ENCODE results near the gene CDH13. TPM values are rescaled to one million over a fixed set of nuclear protein-coding genes. Genes with fewer than 3 reads are reported as not detected.

CDH13 gene
- total and polyA plus RNA-seq, 2 donors (not counting 3 experiments of a cell fraction or from before 2014, with no cell fraction given), result 96.6 to 124 TPM

DNA sequence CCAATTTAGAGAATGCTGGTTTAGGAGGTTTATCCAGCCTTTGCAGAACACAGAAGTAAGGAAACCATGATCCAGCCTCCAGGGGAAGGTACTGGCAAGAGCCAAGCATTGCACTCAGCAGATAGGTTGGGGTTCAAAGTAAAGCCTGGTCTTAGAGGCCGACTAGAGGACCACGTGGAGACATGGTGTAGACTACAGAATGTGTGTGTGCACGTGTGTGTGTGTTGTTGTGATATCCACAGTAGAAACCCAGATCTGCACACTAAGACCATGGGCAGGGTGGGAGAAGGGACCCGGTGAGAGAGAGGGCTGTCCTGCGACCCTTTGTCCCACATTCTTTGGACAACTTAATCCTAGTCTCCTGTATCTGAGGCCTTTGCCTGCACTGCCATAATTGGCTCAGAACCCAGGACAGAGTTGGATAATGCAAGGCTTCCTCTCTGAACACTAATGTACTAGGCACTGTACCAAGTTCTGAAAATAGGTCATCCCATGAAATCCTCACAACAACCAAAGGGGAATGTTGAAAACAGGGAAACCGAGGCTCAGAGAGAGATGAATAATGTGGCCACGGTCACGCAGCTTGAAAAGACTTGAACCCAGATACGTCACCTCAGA is 855.9 kb downstream of the CDH13 start:
- TF ChIP-seq MYC (IDR thresholded peaks at IDR 0.05; ENCODE audit: low read depth, low read length), result no peak
- dilution Hi-C loops (cut with MboI; ENCODE audit: extremely low pct_ligation_motif_present, low sequenced_read_pairs) (no loop called here), intact Hi-C loops (cut with micrococcal nuclease) (no loop called here)
- CTCF ChIA-PET, result no interaction called here
- no peak overlapping the region for H3K4me2 ChIP-seq (ENCODE audit: insufficient read depth, low read length)
- DNase-seq (ENCODE audit: low read depth, low spot score) (no peak), FAIRE-seq (no peak)
- no peaks in the 10 kb centered on the region for H3K79me2 ChIP-seq (ENCODE audit: control insufficient read depth, insufficient read depth, low read length)
- H3K9me1 ChIP-seq (replicated peaks; ENCODE audit: control insufficient read depth, extremely low read depth, insufficient read depth, low read length), result no peaks in the 10 kb centered on the region
- H3K9ac ChIP-seq (replicated peaks; ENCODE audit: extremely low read depth, insufficient read depth, low read length), result no peak overlapping the region
- H3K4me1 ChIP-seq (ENCODE audit: control insufficient read depth, extremely low read depth, insufficient read depth, low read length), result no peaks in the 10 kb centered on the region
- POLR2A ChIA-PET, result no interaction called here
- no peak overlapping the region for H3K27ac ChIP-seq (ENCODE audit: insufficient read depth, low read depth, low read length)
- no peak overlapping the region for H2AFZ ChIP-seq (ENCODE audit: low read depth, low read length)
- H4K20me1 ChIP-seq (replicated peaks; ENCODE audit: control insufficient read depth, extremely low read depth, insufficient read depth, low read length), result no peaks in the 10 kb centered on the region
- no TSS peak for BruUV-seq (replicated peaks)
- H3K4me3 ChIP-seq (replicated peaks in 1 of 3; ENCODE audit: insufficient read depth in 1 of 3, low read depth in 1 of 3, low read length in 3 of 3), result no peak overlapping the region
- H3K27me3 ChIP-seq (ENCODE audit: control insufficient read depth in 2 of 2, insufficient read depth in 2 of 2, low read length in 2 of 2), result no peaks in the 10 kb centered on the region
- H3K9me3 ChIP-seq (replicated peaks; ENCODE audit: control insufficient read depth, insufficient read depth, low read length), result no peaks in the 10 kb centered on the region
- no peaks in the 10 kb centered on the region for H3K36me3 ChIP-seq (ENCODE audit: control insufficient read depth in 2 of 2, extremely low read depth in 1 of 2, insufficient read depth in 2 of 2, low read length in 2 of 2)

DNA sequence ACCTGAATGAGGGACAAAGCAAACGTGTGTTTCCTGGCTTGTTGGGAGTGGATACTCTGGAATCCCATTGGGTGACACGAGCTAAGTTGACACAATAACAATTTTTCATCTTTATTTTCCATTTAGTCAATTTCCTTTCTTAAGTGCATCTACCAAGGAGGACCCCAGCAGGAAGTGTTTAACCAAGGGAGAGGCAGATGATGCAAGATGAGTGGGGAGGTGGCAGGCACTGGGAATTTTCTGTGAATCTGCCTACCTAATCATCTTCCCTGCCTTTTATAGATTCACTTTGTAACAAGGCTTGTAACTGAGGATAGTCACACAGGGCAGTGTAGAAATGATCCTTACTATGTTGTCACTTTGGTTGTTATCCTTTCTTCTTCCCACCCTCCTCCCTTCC is 863.3 kb downstream of the CDH13 start:
- Histone ChIP-seq H3K27me3 (ENCODE audit: control insufficient read depth in 2 of 2, insufficient read depth in 2 of 2, low read length in 2 of 2) (no peaks in the 10 kb centered on the region), H3K9me1 (replicated peaks; ENCODE audit: control insufficient read depth, extremely low read depth, insufficient read depth, low read length) (no peaks in the 10 kb centered on the region), H3K9me3 (replicated peaks; ENCODE audit: control insufficient read depth, insufficient read depth, low read length) (no peaks in the 10 kb centered on the region), H2AFZ (ENCODE audit: low read depth, low read length) (no peak overlapping the region), H3K4me3 (replicated peaks in 1 of 3; ENCODE audit: insufficient read depth in 1 of 3, low read depth in 1 of 3, low read length in 3 of 3) (no peak overlapping the region), H3K9ac (replicated peaks; ENCODE audit: extremely low read depth, insufficient read depth, low read length) (no peak overlapping the region), H3K27ac (ENCODE audit: insufficient read depth, low read depth, low read length) (no peak overlapping the region), H3K4me1 (ENCODE audit: control insufficient read depth, extremely low read depth, insufficient read depth, low read length) (no peaks in the 10 kb centered on the region), H3K4me2 (ENCODE audit: insufficient read depth, low read length) (no peak overlapping the region), H3K79me2 (ENCODE audit: control insufficient read depth, insufficient read depth, low read length) (no peaks in the 10 kb centered on the region), H3K36me3 (ENCODE audit: control insufficient read depth in 2 of 2, extremely low read depth in 1 of 2, insufficient read depth in 2 of 2, low read length in 2 of 2) (no peaks in the 10 kb centered on the region), H4K20me1 (replicated peaks; ENCODE audit: control insufficient read depth, extremely low read depth, insufficient read depth, low read length) (no peaks in the 10 kb centered on the region)
- ChIA-PET POLR2A (no interaction called here), CTCF (no interaction called here)
- BruUV-seq (replicated peaks), result no TSS peak
- no peak for FAIRE-seq
- no peak for TF ChIP-seq MYC (IDR thresholded peaks at IDR 0.05; ENCODE audit: low read depth, low read length)
- no peak for TF ChIP-seq POLR2A (IDR thresholded peaks at IDR 0.05; ENCODE audit: low read depth, low read length)
- TF ChIP-seq JUN (IDR thresholded peaks at IDR 0.05; ENCODE audit: borderline replicate concordance, insufficient read depth, insufficient read length, low read depth), result no peak
- TF ChIP-seq GATA2 (IDR thresholded peaks at IDR 0.05; ENCODE audit: insufficient read depth, insufficient read length, low read depth, low read length), result no peak
- TF ChIP-seq, protein P1, sequence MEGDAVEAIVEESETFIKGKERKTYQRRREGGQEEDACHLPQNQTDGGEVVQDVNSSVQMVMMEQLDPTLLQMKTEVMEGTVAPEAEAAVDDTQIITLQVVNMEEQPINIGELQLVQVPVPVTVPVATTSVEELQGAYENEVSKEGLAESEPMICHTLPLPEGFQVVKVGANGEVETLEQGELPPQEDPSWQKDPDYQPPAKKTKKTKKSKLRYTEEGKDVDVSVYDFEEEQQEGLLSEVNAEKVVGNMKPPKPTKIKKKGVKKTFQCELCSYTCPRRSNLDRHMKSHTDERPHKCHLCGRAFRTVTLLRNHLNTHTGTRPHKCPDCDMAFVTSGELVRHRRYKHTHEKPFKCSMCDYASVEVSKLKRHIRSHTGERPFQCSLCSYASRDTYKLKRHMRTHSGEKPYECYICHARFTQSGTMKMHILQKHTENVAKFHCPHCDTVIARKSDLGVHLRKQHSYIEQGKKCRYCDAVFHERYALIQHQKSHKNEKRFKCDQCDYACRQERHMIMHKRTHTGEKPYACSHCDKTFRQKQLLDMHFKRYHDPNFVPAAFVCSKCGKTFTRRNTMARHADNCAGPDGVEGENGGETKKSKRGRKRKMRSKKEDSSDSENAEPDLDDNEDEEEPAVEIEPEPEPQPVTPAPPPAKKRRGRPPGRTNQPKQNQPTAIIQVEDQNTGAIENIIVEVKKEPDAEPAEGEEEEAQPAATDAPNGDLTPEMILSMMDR (IDR thresholded peaks at IDR 0.05; ENCODE audit: extremely low read depth in 1 of 2, insufficient read depth in 1 of 2, low read depth in 1 of 2, low read length in 2 of 2), result no peak
- no peak for TF ChIP-seq EZH2 (IDR thresholded peaks at IDR 0.05; ENCODE audit: borderline replicate concordance, low read depth, low read length, severe bottlenecking)
- TF ChIP-seq, protein P2, sequence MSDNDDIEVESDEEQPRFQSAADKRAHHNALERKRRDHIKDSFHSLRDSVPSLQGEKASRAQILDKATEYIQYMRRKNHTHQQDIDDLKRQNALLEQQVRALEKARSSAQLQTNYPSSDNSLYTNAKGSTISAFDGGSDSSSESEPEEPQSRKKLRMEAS (IDR thresholded peaks at IDR 0.05; ENCODE audit: insufficient read depth, insufficient read length), result no peak
- DNase-seq (ENCODE audit: low read depth, low spot score), result no peak
- intact Hi-C loops (cut with micrococcal nuclease), result no loop called here
- dilution Hi-C loops (cut with MboI; ENCODE audit: extremely low pct_ligation_motif_present, low sequenced_read_pairs), result no loop called here

All from endothelial cell of umbilical vein (primary cell).